ENCODE measurements around the gene NDUFA13.
A peak's percentile ranks its signal among the peaks of the same experiment; 100 is the strongest.
"Not testable (repeated sequence)": the region's sequence is repeated elsewhere in the genome, so short reads cannot be mapped to it uniquely, and the experiment has no call there.

The NDUFA13 gene

GRCh38 chr19:19515642-19516519, at the start of gene NDUFA13:
Gene NDUFA13 (plus strand): TSS chr19:19516225. CDS start chr19:19516239, 14 bp downstream.
- DNase-seq (ENCODE audit: low read depth in 2 of 2): peak; percentile 83 to 88

GRCh38 chr19:19468424-19469050, 47.5 kb upstream of the NDUFA13 start:
- DNase-seq (ENCODE audit: low read depth in 2 of 2): no peak

GRCh38 chr19:19470579-19470978, 45.4 kb upstream of the NDUFA13 start:
- no peak for DNase-seq (ENCODE audit: low read depth in 2 of 2)

- DNase-seq (ENCODE audit: low read depth in 2 of 2): no peak
Measured at GRCh38 chr19:19471682-19472081, 44.3 kb upstream of the NDUFA13 start.

- DNase-seq (ENCODE audit: low read depth in 2 of 2): not testable (repeated sequence)
Measured at GRCh38 chr19:19472106-19472505, 43.9 kb upstream of the NDUFA13 start.

GRCh38 chr19:19475015-19475765, 40.8 kb upstream of the NDUFA13 start:
- DNase-seq (ENCODE audit: low read depth in 2 of 2): no peak

GRCh38 chr19:19475849-19476828, 39.9 kb upstream of the NDUFA13 start:
- DNase-seq (ENCODE audit: low read depth in 2 of 2): no peak

- no peak for DNase-seq (ENCODE audit: low read depth in 2 of 2)
Measured at GRCh38 chr19:19477705-19478383, 38.2 kb upstream of the NDUFA13 start.

- no peak for DNase-seq (ENCODE audit: low read depth in 2 of 2)
Measured at GRCh38 chr19:19480688-19481087, 35.3 kb upstream of the NDUFA13 start.

- no peak for DNase-seq (ENCODE audit: low read depth in 2 of 2)
Measured at GRCh38 chr19:19482809-19483596, 33.0 kb upstream of the NDUFA13 start.

- DNase-seq (ENCODE audit: low read depth in 2 of 2): no peak
Measured at GRCh38 chr19:19485161-19485997, 30.6 kb upstream of the NDUFA13 start.

GRCh38 chr19:19485998-19486290, 30.1 kb upstream of the NDUFA13 start:
- DNase-seq (ENCODE audit: low read depth in 2 of 2): no peak

- DNase-seq (ENCODE audit: low read depth in 2 of 2): no peak
Measured at GRCh38 chr19:19486343-19487076, 29.5 kb upstream of the NDUFA13 start.

GRCh38 chr19:19487077-19487949, 28.7 kb upstream of the NDUFA13 start:
- DNase-seq (ENCODE audit: low read depth in 2 of 2): no peak

- no peak for DNase-seq (ENCODE audit: low read depth in 2 of 2)
Measured at GRCh38 chr19:19487950-19488874, 27.8 kb upstream of the NDUFA13 start.
